Testis (tissue), 3 donors: Measurements from ENCODE around the gene RHBDF1. TPM values are rescaled to one million over a fixed set of nuclear protein-coding genes. Genes with fewer than 3 reads are reported as not detected.

Source experiments
- DNase-seq: peaks from one replicate; pipeline ENCODE4 v3.0.0-alpha.2; 2019
- H3K27ac ChIP-seq, 2 donors: fragments of 200-600 bp; sonication (generic); one replicate each; pipeline ENCODE4 v1.5.1; 2019
- H3K27me3 ChIP-seq: fragments of 200-600 bp; sonication (generic); one replicate; pipeline ENCODE4 v1.5.1; 2019
- H3K36me3 ChIP-seq: fragments of 200-600 bp; sonication (generic); one replicate; pipeline ENCODE4 v1.5.1; 2017; ENCODE audit warnings: low read depth; ENCODE audit errors: missing control alignments
- H3K4me1 ChIP-seq: fragments of 200-600 bp; sonication (generic); one replicate; pipeline ENCODE4 v1.5.1; 2019
- H3K4me3 ChIP-seq, 2 donors: fragments of 200-600 bp; sonication (generic); one replicate each; pipeline ENCODE4 v1.5.1; 2017 to 2019
- H3K9me3 ChIP-seq: fragments of 200-600 bp; sonication (generic); one replicate; pipeline ENCODE4 v1.5.1; 2017
- CTCF ChIP-seq, 3 experiments: fragments of 450-650 bp in 2 of 3; fragments of 200-600 bp in 1 of 3; sonication (generic) in 1 of 3; IDR thresholded peaks; one replicate each; pipeline ENCODE4 v1.5.1; 2016 to 2019; ENCODE audit warnings: antibody characterized with exemption in 3 of 3, mild to moderate bottlenecking in 2 of 3, moderate library complexity in 1 of 3
- POLR2A ChIP-seq: fragments of 450-650 bp; IDR thresholded peaks from one replicate; pipeline ENCODE4 v1.6.1; 2017; ENCODE audit warnings: antibody characterized with exemption, mild to moderate bottlenecking, moderate library complexity
- WGBS, 2 donors: methylation state at CpG; one replicate each; pipeline ENCODE4 v1.1.5; 2018; 5-methylcytosine and 5-hydroxymethylcytosine counted together
- intact Hi-C: fragments of 100-400 bp; cut with DNase I; formaldehyde crosslinking; loops from one replicate; pipeline ENCODE4 v1.15.1; 2023; ENCODE audit warnings: low total_unique reads
- polyA plus RNA-seq: library from polyadenylated mRNA; stranded (reverse); fragments of 350-450 nt; fragmentation: Illumina TruSeq; extraction: RNeasy Lipid Tissue Mini Kit (QIAGEN cat#74804); gene quantifications from one replicate; pipeline ENCODE4 v1.2.3, GENCODE V29; 2014; ENCODE audit warnings: low read depth, low replicate concordance; ENCODE audit not compliant: insufficient read depth
- total RNA-seq, 2 donors: library from RNA; depleted of rRNA; stranded (reverse); fragments of >200 nt; gene quantifications; one replicate each; pipeline ENCODE4 v1.2.3, GENCODE V29; 2016

RHBDF1 gene
- total and polyA plus RNA-seq, 3 donors from 2014 or later: 15.9 to 22.5 (median 18.3) TPM

- Histone ChIP-seq H3K27me3 (no peaks in the 10 kb centered on the region), H3K4me3 (no peak overlapping the region), H3K27ac (peak overlapping the region; percentile 80 to 89), H3K4me1 (peaks cover 29% of the 10 kb centered on the region), H3K36me3 (no peaks in the 10 kb centered on the region), H3K9me3 (no peaks in the 10 kb centered on the region)
- no peak for DNase-seq
- no peak for TF ChIP-seq POLR2A
- WGBS, 2 donors: 84 to 94% methylated on average over 9 to 15 of the region's 16 CpGs
- intact Hi-C loops: no loop called here
These were observed 2.4 kb upstream of the RHBDF1 start for GRCh38 chr16:74747-75334.

GRCh38 chr16:74051-74746 is 1.8 kb upstream of the RHBDF1 start:
- peaks cover 29% of the 10 kb centered on the region for H3K4me1 ChIP-seq
- no peak for DNase-seq
- no peak overlapping the region for H3K4me3 ChIP-seq
- intact Hi-C loops: no loop called here
- H3K27ac ChIP-seq: no peak overlapping the region
- 81 to 92% methylated on average over 9 to 12 of the region's 12 CpGs for WGBS, 2 donors
- H3K27me3 ChIP-seq: no peaks in the 10 kb centered on the region
- no peaks in the 10 kb centered on the region for H3K36me3 ChIP-seq
- TF ChIP-seq CTCF (IDR thresholded peaks at IDR 0.05) (no peak), POLR2A (no peak)
- no peaks in the 10 kb centered on the region for H3K9me3 ChIP-seq

DNA sequence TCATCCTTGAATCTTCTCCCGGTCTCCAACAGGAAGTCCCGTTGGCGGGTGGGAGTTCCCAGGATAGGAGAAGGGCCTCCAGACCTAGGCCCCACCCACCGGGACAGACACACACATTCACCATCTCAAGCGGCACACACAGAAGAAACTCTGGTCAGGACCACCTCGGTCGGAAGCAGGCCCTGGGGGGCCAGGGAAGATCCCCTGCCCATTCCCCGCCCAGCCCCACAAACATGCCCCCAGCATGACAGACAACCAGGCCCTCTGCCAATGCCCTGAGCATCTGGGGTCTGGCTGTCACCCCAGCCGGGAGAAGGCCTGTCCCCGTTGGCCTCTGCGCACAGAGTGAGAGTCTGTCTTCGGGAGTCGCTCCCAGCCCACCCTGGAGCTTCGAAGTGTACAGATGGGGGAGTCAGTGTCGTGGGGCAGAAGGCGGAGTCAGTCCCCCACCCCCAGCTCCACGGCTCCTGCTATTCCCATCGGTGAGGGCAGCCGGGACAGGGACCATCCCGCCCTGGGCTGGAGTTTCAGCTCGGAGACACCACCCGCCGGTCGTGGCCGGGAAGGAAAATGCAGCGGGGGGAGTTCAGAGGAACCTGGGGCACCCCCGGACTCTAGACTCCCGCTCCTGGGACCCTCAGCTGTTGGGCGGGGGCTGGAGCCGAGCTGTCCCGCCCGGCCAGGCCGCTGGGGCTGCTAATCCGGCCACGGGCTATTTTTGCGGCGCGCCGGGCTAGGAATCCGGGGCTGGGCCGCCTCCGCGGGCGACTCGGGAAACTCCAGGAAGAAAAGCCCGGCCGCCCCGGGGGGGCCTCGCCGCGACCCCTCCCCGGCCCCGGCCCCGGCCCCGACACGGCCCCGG is 660 bp downstream of the RHBDF1 start:
- no peaks in the 10 kb centered on the region for H3K36me3 ChIP-seq
- H3K4me1 ChIP-seq: peaks cover 13% of the 10 kb centered on the region
- DNase-seq: peak; percentile 80
- peak overlapping the region; percentile 65 for H3K4me3 ChIP-seq
- 0 to 11% methylated on average over 6 to 29 of the region's 57 CpGs for WGBS, 2 donors
- TF ChIP-seq POLR2A (no peak), CTCF (IDR thresholded peaks at IDR 0.05) (no peak)
- H3K27ac ChIP-seq: peak overlapping the region; percentile 56 to 83
- H3K9me3 ChIP-seq: no peaks in the 10 kb centered on the region
- no peaks in the 10 kb centered on the region for H3K27me3 ChIP-seq
- intact Hi-C loops: no loop called here

- no peaks in the 10 kb centered on the region for H3K9me3 ChIP-seq
- intact Hi-C loops: no loop called here
- no peaks in the 10 kb centered on the region for H3K27me3 ChIP-seq
- peaks cover 11% of the 10 kb centered on the region for H3K4me1 ChIP-seq
- no peak for DNase-seq
- WGBS, 2 donors: 55 to 80% methylated on average over 1 to 4 of the region's 5 CpGs
- TF ChIP-seq CTCF (IDR thresholded peaks at IDR 0.05): no peak
- TF ChIP-seq POLR2A: no peak
- H3K36me3 ChIP-seq: no peaks in the 10 kb centered on the region
- H3K27ac ChIP-seq: peak overlapping the region in 1 of 2 donors; percentile 83
- peak overlapping the region in 1 of 2 donors; percentile 65 for H3K4me3 ChIP-seq
These were observed 1.3 kb downstream of the RHBDF1 start for GRCh38 chr16:71210-71539.

DNA sequence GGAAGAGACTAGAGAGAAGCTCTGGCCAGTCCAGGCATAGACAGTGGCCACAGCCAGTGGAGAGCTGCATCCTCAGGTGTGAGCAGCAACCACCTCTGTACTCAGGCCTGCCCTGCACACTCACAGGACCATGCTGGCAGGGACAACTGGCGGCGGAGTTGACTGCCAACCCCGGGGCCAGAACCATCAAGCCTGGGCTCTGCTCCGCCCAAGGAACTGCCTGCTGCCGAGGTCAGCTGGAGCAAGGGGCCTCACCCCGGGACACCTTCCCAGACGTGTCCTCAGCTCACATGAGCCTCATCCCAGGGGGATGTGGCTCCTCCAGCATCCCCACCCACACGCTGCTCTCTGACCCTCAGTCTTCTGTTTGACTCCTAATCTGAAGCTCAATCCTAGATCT is 3.2 kb downstream of the RHBDF1 start:
- H3K27ac ChIP-seq: no peak overlapping the region
- intact Hi-C loops: no loop called here
- DNase-seq: no peak
- TF ChIP-seq CTCF (IDR thresholded peaks at IDR 0.05): no peak
- no peak for TF ChIP-seq POLR2A
- H3K4me1 ChIP-seq: peaks cover 8% of the 10 kb centered on the region
- no peaks in the 10 kb centered on the region for H3K36me3 ChIP-seq
- H3K4me3 ChIP-seq: no peak overlapping the region
- WGBS, 2 donors: 53 to 93% methylated on average over 2 to 8 of the region's 8 CpGs
- no peaks in the 10 kb centered on the region for H3K9me3 ChIP-seq
- H3K27me3 ChIP-seq: no peaks in the 10 kb centered on the region
